ENCODE data around the gene BORCS5. TPM values are rescaled to one million over a fixed set of nuclear protein-coding genes. Genes with fewer than 3 reads are reported as not detected.

Gene BORCS5
- total RNA-seq, 2 experiments from 2014 or later = 35.5 to 38.3 TPM

DNA sequence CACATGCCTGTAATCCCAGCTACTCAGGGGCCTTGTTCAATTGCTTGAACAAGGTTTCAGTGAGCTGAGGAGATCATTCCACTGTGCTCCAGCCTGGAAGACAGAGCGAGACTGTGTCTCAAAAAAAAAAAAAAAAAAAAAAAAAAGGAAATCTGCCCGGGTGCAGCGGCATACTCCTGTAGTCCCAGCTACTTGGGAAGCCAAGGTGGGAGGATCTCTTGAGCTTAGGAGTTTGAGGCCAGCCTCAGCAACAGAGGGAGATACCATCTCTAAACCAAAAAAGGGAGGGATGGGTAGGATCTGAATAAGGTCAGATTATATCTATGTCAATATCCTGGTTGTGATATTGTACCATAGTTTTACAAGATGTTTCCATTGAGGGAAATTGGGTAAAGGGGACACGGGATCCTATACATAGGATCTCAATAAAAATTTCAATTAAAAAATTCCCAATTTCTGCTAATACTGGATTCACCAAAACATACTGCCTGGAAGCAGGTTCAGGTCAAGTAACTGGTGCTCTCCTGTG is 76.4 kb downstream of the BORCS5 start:
- Mint-ChIP-seq H3K4me1 (peaks cover 75% of the 10 kb centered on the region), H3K27ac (peak overlapping the region; percentile 58), H3K4me3 (no peak overlapping the region), H3K36me3 (peaks cover 33% of the 10 kb centered on the region), H3K9me3 (ENCODE audit: low read depth) (peaks cover 5% of the 10 kb centered on the region), H3K27me3 (no peaks in the 10 kb centered on the region)
- CTCF ChIA-PET = interaction anchor here (0.6 to 2.1 kb wide), 3 partner anchors 57 to 235 kb away, joined by 3 to 8 read pairs (median 5); no protein-coding TSS in a partner anchor
- ATAC-seq (peak; percentile 7), DNase-seq (no peak)

DNA sequence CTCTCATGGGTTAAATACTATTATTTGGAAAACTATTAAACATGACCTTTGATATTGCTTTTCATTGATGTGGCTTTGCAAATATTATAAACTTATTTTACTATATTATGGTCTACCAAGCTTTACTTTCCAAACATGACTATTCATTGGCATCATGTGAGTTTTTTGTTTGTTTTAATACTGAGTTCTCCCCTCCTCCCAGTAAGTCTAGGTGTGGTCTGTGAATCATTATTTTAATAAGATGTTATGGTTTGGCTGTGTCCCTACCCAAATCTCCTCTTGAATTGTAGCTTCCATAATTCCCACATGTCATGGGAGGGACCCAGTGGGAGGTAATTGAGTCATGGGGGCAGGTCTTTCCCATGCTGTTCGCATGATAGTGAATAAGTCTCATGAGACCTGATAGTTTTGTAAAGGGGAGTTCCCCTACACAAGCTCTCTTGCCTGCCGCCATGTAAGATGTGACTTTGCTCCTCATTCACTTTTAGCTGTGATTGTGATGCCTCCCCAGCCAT is 80.0 kb downstream of the BORCS5 start:
- no peak overlapping the region for H3K4me3 Mint-ChIP-seq
- no peak overlapping the region for H3K27ac Mint-ChIP-seq
- H3K27me3 Mint-ChIP-seq = no peaks in the 10 kb centered on the region
- peaks cover 5% of the 10 kb centered on the region for H3K9me3 Mint-ChIP-seq (ENCODE audit: low read depth)
- H3K36me3 Mint-ChIP-seq = peaks cover 41% of the 10 kb centered on the region
- DNase-seq (no peak), ATAC-seq (no peak)
- H3K4me1 Mint-ChIP-seq = peaks cover 80% of the 10 kb centered on the region
- CTCF ChIA-PET = interaction anchor here (1.3 to 4.2 kb wide), 3 partner anchors 19 to 52 kb away, joined by 3 to 14 read pairs (median 4); no protein-coding TSS in a partner anchor

DNA sequence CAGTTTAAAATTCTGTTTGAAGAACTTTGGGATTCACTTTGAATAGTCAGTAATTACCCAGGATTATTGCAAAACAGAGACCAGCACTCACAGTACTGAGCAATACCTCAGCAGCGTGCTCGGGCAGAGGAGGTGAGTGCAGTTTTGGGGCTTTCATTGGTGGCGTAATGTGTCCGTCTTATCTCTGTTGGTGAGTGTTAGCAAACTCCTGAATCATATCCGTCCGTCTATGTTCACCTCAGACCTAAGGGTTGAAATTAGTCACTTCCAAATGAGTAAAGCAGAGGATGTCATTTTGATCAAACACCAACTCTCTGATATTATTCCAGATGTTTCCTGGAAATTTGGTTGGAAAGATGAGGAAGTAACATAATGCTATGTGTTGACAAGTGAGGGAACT is 82.8 kb downstream of the BORCS5 start:
- Mint-ChIP-seq H3K4me1 (peaks cover 83% of the 10 kb centered on the region), H3K27ac (peak overlapping the region; percentile 100), H3K9me3 (ENCODE audit: low read depth) (peaks cover 5% of the 10 kb centered on the region), H3K4me3 (peak overlapping the region; percentile 1), H3K27me3 (no peaks in the 10 kb centered on the region), H3K36me3 (peaks cover 44% of the 10 kb centered on the region)
- CTCF ChIA-PET = interaction anchor here (1.0 to 8.4 kb wide), 6 partner anchors 17 to 64 kb away, joined by 3 to 65 read pairs (median 5); no protein-coding TSS in a partner anchor
- peak; percentile 91 for DNase-seq
- ATAC-seq = peak; percentile 80

DNA sequence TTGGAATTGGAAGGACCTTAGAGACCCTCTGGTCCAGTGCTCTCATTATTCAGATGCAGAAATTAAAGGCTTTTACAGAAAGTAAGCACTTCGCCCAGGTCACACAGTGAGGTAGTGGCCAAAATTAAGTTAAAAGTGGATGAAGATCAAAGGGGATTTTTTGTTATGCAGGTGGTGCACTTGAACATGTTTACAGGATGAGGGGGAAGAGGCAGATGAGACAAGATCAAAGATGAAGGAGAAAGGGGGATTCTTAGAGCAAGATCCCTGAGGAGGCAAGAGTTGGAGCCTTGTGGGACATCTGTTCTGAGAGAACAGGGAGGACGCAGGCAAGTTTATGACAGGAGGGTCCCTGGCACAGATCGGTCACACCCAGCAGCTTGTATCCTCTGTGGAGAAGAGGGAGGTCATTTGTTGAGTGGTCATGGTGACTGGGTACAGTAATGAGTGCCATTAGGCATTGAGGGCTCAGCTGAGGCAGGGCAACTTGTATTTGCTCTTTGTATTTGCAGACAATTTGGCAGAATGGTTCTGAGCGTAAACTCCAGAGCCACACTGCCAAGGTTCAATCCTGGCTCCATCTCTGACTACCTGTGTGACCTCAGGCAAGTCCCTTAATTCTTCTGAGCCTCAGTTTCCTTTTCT is 84.0 kb downstream of the BORCS5 start:
- peaks cover 39% of the 10 kb centered on the region for H3K36me3 Mint-ChIP-seq
- CTCF ChIA-PET = interaction anchor here (0.7 to 8.4 kb wide), 13 partner anchors 11 to 296 kb away, joined by 3 to 65 read pairs (median 6); partner anchors contain the start of gene BORCS5
- H3K27me3 Mint-ChIP-seq = no peaks in the 10 kb centered on the region
- peaks cover 80% of the 10 kb centered on the region for H3K4me1 Mint-ChIP-seq
- peak overlapping the region; percentile 100 for H3K27ac Mint-ChIP-seq
- ATAC-seq (no peak), DNase-seq (no peak)
- H3K4me3 Mint-ChIP-seq = peak overlapping the region; percentile 1
- H3K9me3 Mint-ChIP-seq (ENCODE audit: low read depth) = peaks cover 5% of the 10 kb centered on the region

DNA sequence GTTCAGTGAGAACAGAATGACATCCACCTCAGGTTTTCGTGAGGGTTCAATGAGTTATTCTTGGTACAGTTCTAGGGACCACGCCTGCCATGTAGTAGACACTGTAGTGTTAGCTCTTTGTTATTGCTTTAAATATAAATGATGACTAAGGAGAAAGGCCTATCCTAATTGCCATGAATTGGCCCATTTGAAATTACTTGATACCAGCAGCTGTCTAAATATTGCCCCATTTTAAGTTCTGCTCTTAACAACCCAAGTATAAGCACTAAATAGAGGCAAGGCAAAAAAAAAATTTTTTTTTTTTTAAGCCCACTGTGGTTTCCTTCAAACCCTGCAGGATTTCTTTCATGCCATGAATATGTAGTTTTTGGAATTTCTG is 84.5 kb downstream of the BORCS5 start:
- CTCF ChIA-PET = interaction anchor here (0.8 to 8.4 kb wide), 15 partner anchors 11 to 896 kb away, joined by 3 to 65 read pairs (median 5); partner anchors contain the start of gene BORCS5
- peaks cover 34% of the 10 kb centered on the region for H3K36me3 Mint-ChIP-seq
- no peaks in the 10 kb centered on the region for H3K27me3 Mint-ChIP-seq
- no peak for DNase-seq
- H3K4me1 Mint-ChIP-seq = peaks cover 80% of the 10 kb centered on the region
- peak overlapping the region; percentile 54 for H3K4me3 Mint-ChIP-seq
- ATAC-seq = no peak
- peaks cover 5% of the 10 kb centered on the region for H3K9me3 Mint-ChIP-seq (ENCODE audit: low read depth)
- H3K27ac Mint-ChIP-seq = peak overlapping the region; percentile 100

DNA sequence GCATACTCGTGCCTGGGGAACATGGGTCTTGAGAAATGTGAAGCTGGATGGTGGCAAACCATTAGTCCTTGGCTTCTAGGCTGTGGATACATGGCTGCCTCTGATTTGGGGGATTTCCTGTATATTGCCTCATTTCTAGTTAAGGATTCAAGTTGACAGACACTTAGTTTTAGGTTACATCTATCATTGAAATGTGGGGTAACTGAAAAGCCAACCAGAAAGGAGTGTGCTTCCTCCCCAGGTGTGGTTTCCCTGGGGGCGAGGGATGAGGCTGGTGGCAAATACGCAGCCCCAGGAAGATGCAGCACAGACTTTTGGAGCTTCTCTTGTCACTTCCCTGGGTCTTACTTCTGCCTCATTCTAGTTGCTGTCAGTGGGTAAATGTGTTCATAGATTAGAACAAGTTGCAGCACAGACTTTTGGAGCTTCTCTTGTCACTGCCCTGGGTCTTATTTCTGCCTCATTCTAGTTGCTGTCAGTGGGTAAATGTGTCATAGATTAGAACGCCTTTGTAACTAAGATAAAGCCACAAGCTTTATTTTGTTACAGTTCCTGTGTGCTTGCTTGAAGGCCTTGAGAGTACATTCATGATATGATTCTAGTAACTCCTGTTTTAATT is 85.1 kb downstream of the BORCS5 start:
- DNase-seq (peak; percentile 86), ATAC-seq (peak; percentile 71)
- Mint-ChIP-seq H3K36me3 (peaks cover 31% of the 10 kb centered on the region), H3K27me3 (no peaks in the 10 kb centered on the region), H3K27ac (peak overlapping the region; percentile 100), H3K4me1 (peaks cover 85% of the 10 kb centered on the region), H3K9me3 (ENCODE audit: low read depth) (peaks cover 4% of the 10 kb centered on the region), H3K4me3 (peak overlapping the region; percentile 54)
- CTCF ChIA-PET = interaction anchor here (0.8 to 8.4 kb wide), 15 partner anchors 14 to 897 kb away, joined by 3 to 65 read pairs (median 5); partner anchors contain the start of gene BORCS5

DNA sequence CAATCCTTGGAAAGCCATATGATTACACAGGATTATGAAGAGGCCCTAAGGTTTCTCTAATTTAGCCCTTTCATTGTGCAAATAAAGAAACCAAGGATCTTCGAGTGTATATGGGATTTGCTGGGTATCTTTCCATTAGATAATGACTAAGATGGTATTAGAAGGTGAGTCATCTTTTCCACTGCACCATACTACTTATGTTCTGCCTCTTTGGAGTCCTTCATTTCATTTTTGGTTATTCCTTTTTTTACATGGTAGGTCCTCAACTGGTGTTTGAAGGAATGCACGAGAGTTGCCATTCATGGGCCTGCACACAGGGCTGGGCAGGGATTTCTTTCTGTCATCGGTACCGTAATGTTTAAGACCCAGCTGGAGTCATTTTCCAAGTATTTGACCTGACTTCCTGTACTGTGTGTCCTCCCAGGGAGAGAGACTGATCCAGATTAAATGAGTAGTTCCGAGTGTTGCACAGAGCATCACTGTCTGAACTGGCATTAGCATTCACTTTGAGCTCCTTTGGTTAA is 85.7 kb downstream of the BORCS5 start:
- peaks cover 30% of the 10 kb centered on the region for H3K36me3 Mint-ChIP-seq

DNA sequence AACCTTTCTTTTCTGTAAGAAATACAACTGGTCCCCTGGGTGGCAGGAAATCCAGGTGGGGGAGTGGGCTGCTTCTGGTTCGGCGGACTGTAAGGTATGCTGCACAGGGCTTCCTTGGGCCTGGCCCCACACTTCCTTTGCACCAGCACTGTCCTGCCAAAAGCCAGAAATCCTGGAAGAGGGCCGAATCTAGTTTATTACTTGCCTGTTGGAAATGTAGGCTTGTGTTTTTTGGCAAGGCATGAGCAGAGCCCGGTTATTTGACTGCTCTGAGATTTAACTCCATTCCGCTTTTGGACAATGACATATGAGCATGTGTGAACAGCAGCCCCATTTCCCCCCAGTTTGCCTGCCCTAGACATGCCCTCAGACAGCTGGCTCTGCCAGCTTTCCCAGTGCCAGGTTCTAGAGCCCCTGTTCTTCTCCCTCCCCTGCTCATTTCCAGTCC is 86.6 kb downstream of the BORCS5 start:
- Mint-ChIP-seq H3K4me1 (peaks cover 79% of the 10 kb centered on the region), H3K27me3 (no peaks in the 10 kb centered on the region), H3K9me3 (ENCODE audit: low read depth) (no peaks in the 10 kb centered on the region), H3K4me3 (no peak overlapping the region), H3K36me3 (peaks cover 25% of the 10 kb centered on the region), H3K27ac (peak overlapping the region; percentile 100)
- no peak for DNase-seq
- no peak for ATAC-seq
- CTCF ChIA-PET = interaction anchor here (1.0 to 8.4 kb wide), 3 partner anchors 10 to 32 kb away, joined by 3 to 65 read pairs (median 3); no protein-coding TSS in a partner anchor

More for the DNA sequence above, 85.7 kb downstream of the BORCS5 start:
- H3K9me3 Mint-ChIP-seq (ENCODE audit: low read depth) = no peaks in the 10 kb centered on the region
- DNase-seq (no peak), ATAC-seq (no peak)
- peak overlapping the region; percentile 100 for H3K27ac Mint-ChIP-seq
- CTCF ChIA-PET = interaction anchor here (0.9 to 8.4 kb wide), 10 partner anchors 14 to 255 kb away, joined by 3 to 65 read pairs (median 6); partner anchors contain the start of gene BORCS5
- peaks cover 86% of the 10 kb centered on the region for H3K4me1 Mint-ChIP-seq
- H3K4me3 Mint-ChIP-seq = peak overlapping the region; percentile 54
- no peaks in the 10 kb centered on the region for H3K27me3 Mint-ChIP-seq

DNA sequence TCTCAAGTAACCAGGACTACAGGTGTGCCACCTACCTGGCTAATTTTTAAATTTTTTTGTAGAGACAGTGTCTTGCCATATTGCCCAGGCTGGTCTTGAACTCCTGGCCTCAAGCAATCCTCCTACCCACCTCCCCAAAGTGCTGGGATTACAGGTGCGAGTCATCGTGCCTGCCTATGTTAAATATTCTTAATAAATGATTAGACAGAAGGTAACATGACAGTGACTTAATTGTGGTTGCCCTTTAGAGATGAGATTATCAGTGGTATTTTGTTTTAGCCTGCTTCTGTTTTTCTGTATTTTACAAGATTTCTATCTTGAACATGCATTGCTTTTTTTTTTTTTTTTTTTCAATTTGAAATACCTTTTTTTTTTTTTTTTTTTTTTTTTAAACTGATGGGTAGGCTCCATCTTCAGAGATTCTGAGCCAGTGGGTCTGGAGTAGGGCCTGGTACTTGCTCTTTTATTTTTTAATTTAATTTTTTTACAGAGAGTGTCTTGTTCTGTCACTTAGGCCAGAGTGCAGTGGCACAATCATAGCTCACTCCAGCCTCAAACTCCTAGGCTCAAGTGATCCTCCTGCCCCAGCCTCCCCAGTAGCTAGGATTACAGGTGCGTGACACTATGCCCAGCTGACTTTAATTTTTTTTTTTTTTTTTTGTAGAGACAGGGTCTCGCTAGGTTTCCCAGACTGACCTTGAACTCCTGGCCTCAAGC is 88.4 kb downstream of the BORCS5 start:
- Mint-ChIP-seq H3K9me3 (ENCODE audit: low read depth) (no peaks in the 10 kb centered on the region), H3K36me3 (peaks cover 21% of the 10 kb centered on the region), H3K4me3 (no peak overlapping the region), H3K27me3 (no peaks in the 10 kb centered on the region), H3K4me1 (peaks cover 66% of the 10 kb centered on the region), H3K27ac (no peak overlapping the region)
- DNase-seq (no peak), ATAC-seq (no peak)
- CTCF ChIA-PET = interaction anchor here (0.7 to 8.4 kb wide), 6 partner anchors 8 to 524 kb away, joined by 3 to 65 read pairs (median 4); no protein-coding TSS in a partner anchor

DNA sequence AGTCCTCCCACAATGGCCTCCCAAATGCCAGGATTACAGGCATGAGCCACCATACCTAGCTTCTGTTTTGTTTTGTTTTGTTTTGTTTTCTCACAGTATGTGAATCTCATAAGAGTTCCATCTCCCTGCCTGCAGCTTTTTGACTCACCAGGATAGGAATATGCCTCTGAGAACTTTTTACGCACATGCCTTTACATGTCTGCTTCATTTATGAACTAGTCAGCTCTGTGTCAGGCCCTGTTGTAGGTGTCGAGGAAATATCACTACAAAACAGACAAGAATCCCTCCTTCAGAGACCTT is 89.0 kb downstream of the BORCS5 start:
- no peak overlapping the region for H3K27ac Mint-ChIP-seq
- H3K9me3 Mint-ChIP-seq (ENCODE audit: low read depth) = no peaks in the 10 kb centered on the region

DNA sequence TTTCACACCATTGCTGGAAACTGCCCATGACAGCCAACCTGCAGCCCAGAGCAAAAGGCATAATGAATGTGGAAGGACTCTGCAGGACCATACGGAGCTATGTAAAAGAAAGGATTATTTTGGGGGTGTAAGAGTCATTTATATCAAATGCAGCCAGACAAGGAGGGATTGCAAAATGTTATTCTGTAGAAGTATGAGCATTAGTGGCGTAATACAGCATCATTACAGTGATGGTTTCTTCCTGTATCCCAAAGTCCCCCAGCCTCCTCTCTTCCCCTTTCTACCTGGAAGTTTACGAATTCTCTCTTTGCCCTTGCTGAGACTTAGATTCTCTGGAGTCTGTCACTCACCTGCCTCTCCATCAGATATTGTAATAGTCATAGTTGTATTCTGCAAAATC is 89.9 kb downstream of the BORCS5 start:
- H3K4me3 Mint-ChIP-seq = no peak overlapping the region
- peaks cover 27% of the 10 kb centered on the region for H3K36me3 Mint-ChIP-seq
- H3K9me3 Mint-ChIP-seq (ENCODE audit: low read depth) = no peaks in the 10 kb centered on the region
- H3K4me1 Mint-ChIP-seq = peaks cover 51% of the 10 kb centered on the region
- no peak overlapping the region for H3K27ac Mint-ChIP-seq
- ATAC-seq (no peak), DNase-seq (no peak)
- no peaks in the 10 kb centered on the region for H3K27me3 Mint-ChIP-seq
- CTCF ChIA-PET = interaction anchor here (1.3 to 8.4 kb wide), 3 partner anchors 8 to 57 kb away, joined by 3 to 65 read pairs (median 4); no protein-coding TSS in a partner anchor

More for the DNA sequence above, 89.0 kb downstream of the BORCS5 start:
- ATAC-seq = no peak
- Mint-ChIP-seq H3K27me3 (no peaks in the 10 kb centered on the region), H3K36me3 (peaks cover 22% of the 10 kb centered on the region), H3K4me1 (peaks cover 61% of the 10 kb centered on the region), H3K4me3 (no peak overlapping the region)
- DNase-seq = no peak
- CTCF ChIA-PET = interaction anchor here (0.7 to 8.4 kb wide), 4 partner anchors 9 to 523 kb away, joined by 3 to 65 read pairs (median 5); no protein-coding TSS in a partner anchor

DNA sequence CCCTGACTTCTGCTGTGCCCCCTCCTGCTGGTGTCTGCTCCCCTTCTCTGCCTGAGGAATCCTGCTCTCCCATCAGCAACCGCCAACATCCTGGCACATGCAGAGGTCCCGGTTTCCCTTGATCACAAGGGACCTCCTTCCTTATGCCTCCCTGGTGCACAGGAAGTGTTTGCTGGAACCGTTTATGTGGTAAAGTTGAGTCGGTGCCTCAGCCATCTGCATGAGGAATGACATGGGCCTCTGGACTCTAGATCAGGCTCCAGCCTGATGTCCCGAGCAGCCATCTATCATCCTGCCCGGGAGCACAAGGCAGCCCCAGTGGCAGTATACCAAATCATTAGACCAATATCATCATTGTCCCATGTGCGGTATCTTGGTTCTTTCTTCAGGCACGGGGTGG is 90.4 kb downstream of the BORCS5 start:
- ATAC-seq = no peak
- Mint-ChIP-seq H3K36me3 (peaks cover 28% of the 10 kb centered on the region), H3K4me1 (peaks cover 47% of the 10 kb centered on the region), H3K4me3 (no peak overlapping the region), H3K27me3 (no peaks in the 10 kb centered on the region), H3K9me3 (ENCODE audit: low read depth) (no peaks in the 10 kb centered on the region), H3K27ac (no peak overlapping the region)
- DNase-seq = no peak
- CTCF ChIA-PET = interaction anchor here (0.7 to 1.4 kb wide), 3 partner anchors 15 to 56 kb away, joined by 3 to 4 read pairs (median 3); no protein-coding TSS in a partner anchor

Data from activated CD8-positive, alpha-beta memory T cell treated with anti-CD3 and anti-CD28 coated beads, Interleukin-2, amount 10 ng/mL, durations not matched to agents 7 days and 5 days (primary cell).